Stimulated activated naive CD4-positive, alpha-beta T cell treated with Interleukin-2 at 50 U/mL for 16 hours (primary cell): ENCODE results near the gene REV1.
"Not testable (repeated sequence)": the region's sequence is repeated elsewhere in the genome, so short reads cannot be mapped to it uniquely, and the experiment has no call there.

ENCODE experiments used
- DNase-seq: peaks from one replicate; lab custom pipeline; 2025; lab: John Stamatoyannopoulos, UW

The REV1 gene

GRCh38 chr2:99489761-99490622 lies at the start of gene REV1:
Gene REV1 (minus strand): TSS chr2:99490017. CDS start chr2:99464975, 25,042 bp downstream.
- peak; percentile 91 for DNase-seq

- DNase-seq = no peak
These were observed 48.2 kb upstream of the REV1 start for GRCh38 chr2:99537910-99538485.

GRCh38 chr2:99524056-99524455 lies 34.2 kb upstream of the REV1 start:
- no peak for DNase-seq

GRCh38 chr2:99522157-99522556 lies 32.3 kb upstream of the REV1 start:
- DNase-seq = no peak

GRCh38 chr2:99520813-99521212 lies 31.0 kb upstream of the REV1 start:
- DNase-seq = no peak

GRCh38 chr2:99520195-99520594 lies 30.4 kb upstream of the REV1 start:
- no peak for DNase-seq

GRCh38 chr2:99514357-99514756 lies 24.5 kb upstream of the REV1 start:
- DNase-seq = no peak

- DNase-seq = no peak
These were observed 22.4 kb upstream of the REV1 start for GRCh38 chr2:99512181-99512591.

- no peak for DNase-seq
These were observed 19.6 kb upstream of the REV1 start for GRCh38 chr2:99509387-99509786.

GRCh38 chr2:99507937-99508818 lies 18.4 kb upstream of the REV1 start:
- DNase-seq = no peak

GRCh38 chr2:99504844-99505584 lies 15.2 kb upstream of the REV1 start:
- no peak for DNase-seq

GRCh38 chr2:99503662-99504416 lies 14.0 kb upstream of the REV1 start:
- not testable (repeated sequence) for DNase-seq

- DNase-seq = no peak
These were observed 6.2 kb upstream of the REV1 start for GRCh38 chr2:99496021-99496420.

GRCh38 chr2:99495115-99495860 lies 5.5 kb upstream of the REV1 start:
- DNase-seq = no peak

- DNase-seq = no peak
These were observed 2.9 kb upstream of the REV1 start for GRCh38 chr2:99492721-99493120.

- DNase-seq = no peak
These were observed 1.0 kb upstream of the REV1 start for GRCh38 chr2:99490623-99491461.

GRCh38 chr2:99489063-99489760 lies 605 bp downstream of the REV1 start:
- peak; percentile 37 for DNase-seq

GRCh38 chr2:99488539-99489062 lies 1.2 kb downstream of the REV1 start:
- no peak for DNase-seq

GRCh38 chr2:99487906-99488305 lies 1.9 kb downstream of the REV1 start:
- DNase-seq = no peak
